WI38 (cell line): ENCODE data around the gene FOXL3.

Experiments
- H3K4me3 ChIP-seq: 2 replicates; pipeline ENCODE4 v1.5.1; 2011; ENCODE audit warnings: low read depth, mild to moderate bottlenecking, control low read depth, low read length
- CTCF ChIP-seq: IDR thresholded peaks from 2 replicates; pipeline ENCODE4 v1.5.1; 2012; ENCODE audit warnings: low read depth, mild to moderate bottlenecking, control low read depth, low read length

FOXL3 gene

GRCh38 chr7:302054-302992 lies 12.4 kb downstream of the FOXL3 start:
- no peak overlapping the region for H3K4me3 ChIP-seq
- TF ChIP-seq CTCF = no peak

- no peak for TF ChIP-seq CTCF
- H3K4me3 ChIP-seq = no peak overlapping the region
These were observed 13.5 kb downstream of the FOXL3 start for GRCh38 chr7:303425-303824.

- no peak overlapping the region for H3K4me3 ChIP-seq
- no peak for TF ChIP-seq CTCF
These were observed 14.1 kb downstream of the FOXL3 start for GRCh38 chr7:303884-304573.

GRCh38 chr7:304574-305409 lies 14.8 kb downstream of the FOXL3 start:
- no peak for TF ChIP-seq CTCF
- H3K4me3 ChIP-seq = no peak overlapping the region

- no peak overlapping the region for H3K4me3 ChIP-seq
- TF ChIP-seq CTCF = no peak
These were observed 15.6 kb downstream of the FOXL3 start for GRCh38 chr7:305410-306151.

GRCh38 chr7:307970-308369 lies 18.0 kb downstream of the FOXL3 start:
- TF ChIP-seq CTCF = no peak

More at GRCh38 chr7:307970-308369, 18.0 kb downstream of the FOXL3 start:
- H3K4me3 ChIP-seq = no peak overlapping the region
